Measurements from ENCODE around the gene SERPINF2.
"Not testable (repeated sequence)": the region's sequence is repeated elsewhere in the genome, so short reads cannot be mapped to it uniquely, and the experiment has no call there.

Gene SERPINF2

GRCh38 chr17:1762901-1763898, 20.5 kb downstream of the SERPINF2 start:
- peak; percentile 86 for DNase-seq (ENCODE audit: low spot score)

DNA sequence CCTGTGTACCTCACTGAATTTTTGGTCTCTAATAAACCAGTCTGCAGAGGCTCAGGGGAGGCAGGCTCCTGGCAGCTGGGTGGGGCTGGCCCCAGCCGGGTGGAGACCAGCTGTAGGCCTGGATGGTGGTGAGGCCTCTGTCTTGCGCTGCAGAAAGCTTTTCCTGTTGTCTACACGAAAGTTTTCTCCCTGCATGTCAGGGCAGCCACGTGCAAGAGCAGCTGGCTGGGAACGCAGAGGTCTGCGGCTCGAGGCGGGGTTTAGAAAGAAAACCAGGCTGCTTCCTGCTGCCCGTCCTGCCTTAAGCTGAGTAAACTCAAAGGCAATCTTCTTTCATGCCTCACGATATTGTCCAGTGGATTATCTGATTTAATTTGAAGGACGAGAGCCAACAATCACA, 21.6 kb downstream of the SERPINF2 start:
- DNase-seq (ENCODE audit: low spot score), result peak; percentile 88

- not testable (repeated sequence) for DNase-seq (ENCODE audit: low spot score)
These were observed 22.0 kb downstream of the SERPINF2 start for GRCh38 chr17:1764705-1765104.

GRCh38 chr17:1765576-1765975, 22.9 kb downstream of the SERPINF2 start:
- no peak for DNase-seq (ENCODE audit: low spot score)

- no peak for DNase-seq (ENCODE audit: low spot score)
These were observed 23.9 kb downstream of the SERPINF2 start for GRCh38 chr17:1766382-1767135.

DNA sequence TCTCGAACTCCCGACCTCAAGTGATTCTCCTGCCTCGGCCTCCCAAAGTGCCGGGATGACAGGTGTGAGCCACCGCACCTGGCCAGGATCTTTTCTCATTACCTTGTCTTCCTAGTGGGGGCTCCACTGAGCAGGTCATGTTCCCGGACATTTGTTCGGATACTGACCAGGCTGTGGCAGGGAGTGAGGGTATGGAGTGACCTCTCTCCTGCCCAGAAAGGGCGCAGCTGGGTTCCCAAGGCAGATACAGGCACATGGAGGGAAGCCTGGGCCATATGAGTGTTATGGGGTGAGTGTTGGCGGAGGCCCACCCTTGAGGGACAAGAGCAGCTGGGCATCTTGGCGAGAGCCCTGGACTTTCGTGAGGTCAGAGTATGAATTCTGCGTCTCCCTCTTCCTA, 24.7 kb downstream of the SERPINF2 start:
- DNase-seq (ENCODE audit: low spot score), result no peak

DNA sequence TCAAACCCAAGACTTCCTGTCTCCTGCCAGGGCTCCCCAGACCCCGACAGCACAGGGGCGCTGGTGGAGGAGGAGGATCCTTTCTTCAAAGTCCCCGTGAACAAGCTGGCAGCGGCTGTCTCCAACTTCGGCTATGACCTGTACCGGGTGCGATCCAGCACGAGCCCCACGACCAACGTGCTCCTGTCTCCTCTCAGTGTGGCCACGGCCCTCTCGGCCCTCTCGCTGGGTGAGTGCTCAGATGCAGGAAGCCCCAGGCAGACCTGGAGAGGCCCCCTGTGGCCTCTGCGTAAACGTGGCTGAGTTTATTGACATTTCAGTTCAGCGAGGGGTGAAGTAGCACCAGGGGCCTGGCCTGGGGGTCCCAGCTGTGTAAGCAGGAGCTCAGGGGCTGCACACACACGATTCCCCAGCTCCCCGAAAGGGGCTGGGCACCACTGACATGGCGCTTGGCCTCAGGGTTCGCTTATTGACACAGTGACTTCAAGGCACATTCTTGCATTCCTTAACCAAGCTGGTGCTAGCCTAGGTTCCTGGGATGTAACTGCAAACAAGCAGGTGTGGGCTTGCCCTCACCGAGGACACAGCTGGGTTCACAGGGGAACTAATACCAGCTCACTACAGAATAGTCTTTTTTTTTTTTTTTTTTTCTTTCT, 27.3 kb downstream of the SERPINF2 start:
- DNase-seq (ENCODE audit: low spot score), result no peak

- DNase-seq (ENCODE audit: low spot score), result not testable (repeated sequence)
These were observed 30.5 kb downstream of the SERPINF2 start for GRCh38 chr17:1773000-1773695.

DNA sequence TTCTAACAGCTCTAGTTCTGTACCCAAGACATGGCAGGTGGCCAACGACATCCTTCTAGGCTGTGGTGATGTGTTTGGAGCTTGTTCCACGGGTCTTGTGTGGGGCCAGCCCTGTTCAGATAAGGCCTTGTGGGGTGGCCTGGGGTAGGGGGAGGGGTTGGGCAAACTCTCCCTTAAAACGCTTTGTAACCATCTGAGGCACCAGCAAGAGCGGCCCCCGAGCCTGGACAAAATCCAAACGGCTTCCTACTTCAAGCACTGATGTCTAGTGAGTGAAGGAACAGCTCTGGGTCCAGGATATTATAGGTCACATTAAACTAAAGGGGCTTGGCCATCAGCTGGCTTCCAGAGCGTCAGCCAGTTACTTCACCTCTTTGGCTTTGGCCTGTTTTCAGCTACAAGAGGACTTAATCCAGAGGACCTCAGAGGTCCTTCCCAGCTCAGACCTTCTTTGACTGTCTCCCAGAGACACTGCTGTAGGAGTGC, 31.1 kb downstream of the SERPINF2 start:
- no peak for DNase-seq (ENCODE audit: low spot score)

DNA sequence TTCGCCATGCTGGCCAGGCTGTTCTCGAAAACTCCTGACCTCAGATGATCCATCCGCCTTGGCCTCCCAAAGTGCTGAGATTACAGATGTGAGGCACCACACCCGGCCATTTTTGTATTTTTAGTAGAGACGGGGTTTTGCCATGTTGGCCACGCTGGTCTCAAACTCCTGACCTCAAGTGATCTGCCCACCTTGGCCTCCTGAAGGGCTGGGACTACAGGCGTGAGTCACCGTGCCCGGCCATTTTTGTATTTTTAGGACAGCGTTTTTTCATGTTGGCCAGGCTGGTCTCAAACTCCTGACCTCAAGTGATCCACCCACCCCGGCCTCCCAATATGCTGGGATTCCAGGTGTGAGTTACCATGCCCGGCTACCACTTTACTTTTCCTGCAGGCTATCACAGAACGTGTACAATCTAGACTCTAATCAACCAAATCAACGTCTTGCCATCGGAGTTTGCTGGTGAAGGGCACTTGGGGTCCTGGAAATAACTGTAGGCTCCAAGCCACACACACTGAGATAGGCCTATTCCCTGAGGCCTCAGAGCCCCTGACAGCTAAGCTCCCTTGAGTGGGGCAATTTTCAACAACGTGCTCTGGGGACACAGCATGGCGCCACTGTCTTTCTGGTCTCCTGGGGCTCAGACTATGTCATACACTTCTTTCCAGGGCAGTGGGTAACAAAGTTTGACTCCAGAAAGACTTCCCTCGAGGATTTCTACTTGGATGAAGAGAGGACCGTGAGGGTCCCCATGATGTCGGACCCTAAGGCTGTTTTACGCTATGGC, 31.9 kb downstream of the SERPINF2 start:
- no peak for DNase-seq (ENCODE audit: low spot score)

GRCh38 chr17:1776328-1776727, 33.7 kb downstream of the SERPINF2 start:
- DNase-seq (ENCODE audit: low spot score), result no peak

- no peak for DNase-seq (ENCODE audit: low spot score)
These were observed 34.2 kb downstream of the SERPINF2 start for GRCh38 chr17:1776857-1777256.

DNA sequence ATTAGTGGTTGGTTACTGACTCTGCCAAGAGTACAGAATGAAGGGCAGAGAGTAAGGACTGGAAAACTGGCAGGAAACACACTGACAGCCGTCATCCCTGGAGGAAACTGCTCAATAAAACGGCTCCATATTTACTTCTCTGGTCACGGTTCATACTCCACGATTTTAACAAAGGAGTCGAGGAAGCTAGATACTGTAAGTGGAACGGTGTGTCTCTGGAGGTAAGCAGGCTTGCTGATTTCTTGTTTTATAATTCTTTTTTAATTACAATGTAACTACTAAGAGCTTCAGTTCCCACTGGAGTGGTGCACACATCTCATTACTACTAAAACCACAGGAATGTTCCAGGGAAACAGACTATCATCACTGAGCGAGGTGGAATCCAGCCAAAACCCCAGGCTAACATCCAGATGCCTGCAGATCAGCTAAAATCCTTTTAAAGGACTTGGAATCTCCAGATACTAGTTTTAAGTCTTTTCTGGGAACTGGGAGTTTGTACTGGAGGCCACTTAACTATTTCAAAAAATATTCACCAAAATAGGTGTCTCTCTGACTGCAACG, 37.0 kb downstream of the SERPINF2 start:
- DNase-seq (ENCODE audit: low spot score), result peak; percentile 91

- DNase-seq (ENCODE audit: low spot score), result no peak
These were observed 39.5 kb downstream of the SERPINF2 start for GRCh38 chr17:1782171-1782567.

GRCh38 chr17:1783271-1783670, 40.6 kb downstream of the SERPINF2 start:
- no peak for DNase-seq (ENCODE audit: low spot score)

GRCh38 chr17:1783834-1784611, 41.4 kb downstream of the SERPINF2 start:
- peak; percentile 85 for DNase-seq (ENCODE audit: low spot score)

GRCh38 chr17:1785930-1786329, 43.3 kb downstream of the SERPINF2 start:
- DNase-seq (ENCODE audit: low spot score), result no peak

DNA sequence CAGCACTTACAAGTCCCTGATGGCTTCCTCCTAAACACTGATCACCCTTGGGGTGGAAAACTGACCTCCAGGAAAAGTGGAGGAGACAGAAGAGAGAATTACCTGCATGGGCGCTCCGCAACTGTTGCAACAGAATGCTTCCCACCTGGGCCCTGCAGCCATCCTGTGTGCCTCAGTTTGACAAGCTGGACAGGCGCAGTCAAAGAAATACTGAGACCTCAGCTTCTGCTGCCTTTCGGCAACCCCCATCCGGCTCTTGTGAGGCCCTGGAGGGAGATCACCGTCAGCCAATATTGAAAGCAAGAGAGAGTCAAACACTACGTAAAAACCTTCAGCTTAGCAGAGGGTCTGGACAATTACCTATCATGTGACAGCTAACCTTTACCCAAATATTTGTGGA, 44.0 kb downstream of the SERPINF2 start:
- DNase-seq (ENCODE audit: low spot score), result no peak

DNA sequence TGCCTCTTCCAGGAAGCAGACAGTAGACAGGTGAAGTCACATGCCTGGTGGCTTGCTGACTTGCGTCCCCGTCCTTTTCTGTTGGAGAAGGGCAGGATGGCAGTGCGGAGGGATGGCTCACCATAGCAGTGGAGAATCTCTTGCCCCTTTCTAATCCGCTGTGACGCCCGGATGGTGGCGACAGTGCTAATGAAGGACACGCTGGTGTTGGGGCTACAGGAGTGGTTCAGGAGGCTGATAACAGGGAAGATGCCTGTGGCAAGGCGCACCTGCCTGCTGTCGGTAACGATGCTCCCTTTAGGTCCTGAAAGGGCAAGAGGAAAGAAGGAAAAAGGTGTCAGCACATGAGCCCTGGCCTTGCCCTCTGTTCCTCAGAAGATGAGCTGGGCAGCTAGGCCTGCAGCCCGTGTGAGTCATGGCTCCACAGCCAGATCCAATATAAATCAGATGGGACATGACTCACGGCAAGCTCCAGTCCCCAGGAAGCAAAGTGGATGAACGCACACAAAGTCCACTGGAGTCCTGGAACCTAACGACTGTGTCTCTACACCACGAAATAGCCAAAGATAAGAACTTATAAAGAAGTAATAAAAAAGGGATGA, 44.7 kb downstream of the SERPINF2 start:
- peak; percentile 93 for DNase-seq (ENCODE audit: low spot score)

Data from GM03348 (cell line).